HepG2 (cell line): Measurements from ENCODE around the gene CHMP1A. TPM values are rescaled to one million over a fixed set of nuclear protein-coding genes. Genes with fewer than 3 reads are reported as not detected.

Source experiments
- ARNT2 ChIP-seq: sonication (generic); formaldehyde crosslinking; IDR thresholded peaks from 2 replicates; pipeline ENCODE4 v1.8.0; 2022; ENCODE audit warnings: mild to moderate bottlenecking, low read depth, missing genetic modification reagents, moderate library complexity
- ASH2L ChIP-seq: fragments of 300-600, 200-600 bp; sonication (generic); IDR thresholded peaks from 2 replicates; pipeline ENCODE4 v1.7.0; 2017; ENCODE audit warnings: low read depth, mild to moderate bottlenecking, moderate library complexity, mixed read lengths, low read length; ENCODE audit not compliant: insufficient read length
- BORCS8-MEF2B ChIP-seq: sonication (generic); formaldehyde crosslinking; IDR thresholded peaks from 2 replicates; pipeline ENCODE4 v1.8.0; 2022; ENCODE audit warnings: mild to moderate bottlenecking, missing genetic modification reagents
- CHD2 ChIP-seq: IDR thresholded peaks from 2 replicates; pipeline ENCODE4 v1.6.1; 2011; ENCODE audit warnings: low read depth, low read length, improper control_type of control experiment
- MAFG ChIP-seq: sonication (generic); formaldehyde crosslinking; IDR thresholded peaks from 2 replicates; pipeline ENCODE4 v1.5.1; 2020; ENCODE audit warnings: mild to moderate bottlenecking, missing genetic modification reagents
- MEIS2 ChIP-seq: sonication (generic); formaldehyde crosslinking; IDR thresholded peaks from 2 replicates; pipeline ENCODE4 v1.9.0; 2021; ENCODE audit warnings: mild to moderate bottlenecking, missing genetic modification reagents
- MYNN ChIP-seq: sonication (generic); formaldehyde crosslinking; IDR thresholded peaks from 2 replicates; pipeline ENCODE4 v1.4.0; 2020; ENCODE audit warnings: mild to moderate bottlenecking, low read depth, missing genetic modification reagents
- NRL ChIP-seq: sonication (generic); formaldehyde crosslinking; IDR thresholded peaks from 2 replicates; pipeline ENCODE4 v1.5.0; 2020; ENCODE audit warnings: missing genetic modification reagents, mild to moderate bottlenecking, moderate library complexity, borderline replicate concordance
- PITX1 ChIP-seq: sonication (generic); formaldehyde crosslinking; IDR thresholded peaks from 2 replicates; pipeline ENCODE4 v1.5.1; 2020; ENCODE audit warnings: mild to moderate bottlenecking, missing genetic modification reagents
- SP1 ChIP-seq, 2 experiments: fragments of 450-650 bp in 1 of 2; sonication (generic) in 1 of 2; formaldehyde crosslinking in 1 of 2; IDR thresholded peaks; 2 replicates each; pipeline versions ENCODE4 v1.4.0 to v1.6.1; 2016 to 2020; ENCODE audit warnings: missing genetic modification reagents in 1 of 2
- TFAP4 ChIP-seq: sonication (generic); IDR thresholded peaks from 2 replicates; pipeline ENCODE4 v1.6.1; 2016; ENCODE audit warnings: low read depth, borderline replicate concordance
- ZBTB1 ChIP-seq: sonication (generic); formaldehyde crosslinking; IDR thresholded peaks from 2 replicates; pipeline ENCODE4 v1.4.0; 2020; ENCODE audit warnings: missing genetic modification reagents, borderline replicate concordance
- ZBTB7B ChIP-seq: sonication (generic); formaldehyde crosslinking; IDR thresholded peaks from 2 replicates; pipeline ENCODE4 v1.4.0; 2020; ENCODE audit warnings: missing genetic modification reagents
- ZFP36L1 ChIP-seq: sonication (generic); formaldehyde crosslinking; IDR thresholded peaks from 2 replicates; pipeline ENCODE4 v1.8.0; 2022; ENCODE audit warnings: mild to moderate bottlenecking, missing genetic modification reagents, moderate library complexity
- ZFX ChIP-seq: sonication (generic); formaldehyde crosslinking; IDR thresholded peaks from 2 replicates; pipeline ENCODE4 v1.4.0; 2020; ENCODE audit warnings: mild to moderate bottlenecking, low read depth, missing genetic modification reagents, moderate library complexity
- ZNF205 ChIP-seq: IDR thresholded peaks from 2 replicates; pipeline ENCODE4 v1.6.1; 2018; ENCODE audit warnings: missing biosample characterization, missing genetic modification reagents
- ZNF251 ChIP-seq: sonication (generic); formaldehyde crosslinking; IDR thresholded peaks from 2 replicates; pipeline ENCODE4 v1.9.0; 2021; ENCODE audit warnings: mild to moderate bottlenecking, missing genetic modification reagents
- ZNF331 ChIP-seq: sonication (generic); formaldehyde crosslinking; IDR thresholded peaks from 2 replicates; pipeline ENCODE4 v1.4.0; 2020; ENCODE audit warnings: missing genetic modification reagents
- polyA plus RNA-seq, 8 experiments: library from polyadenylated mRNA; depleted of rRNA in 3 of 8; stranded (reverse) in 7 of 8; unstranded in 1 of 8; fragments of >200 nt; fragmentation: Illumina TruSeq in 4 of 8; extraction: Trizol in 4 of 8; gene quantifications; 2 replicates each; pipeline versions ENCODE4 v1.2.1 to v1.2.3, GENCODE V29; 2011 to 2016; ENCODE audit warnings: low read depth in 4 of 8, missing spikeins in 1 of 8, mixed read lengths in 1 of 8; ENCODE audit not compliant: insufficient read depth in 1 of 8
- total RNA-seq, 5 experiments: library from RNA; depleted of rRNA; stranded (reverse); fragments of >200 nt; fragmentation: Illumina TruSeq; extraction: Trizol; gene quantifications; 2 replicates each; pipeline ENCODE4 v1.2.3, GENCODE V29; 2016; ENCODE audit warnings: low read depth in 1 of 5
- TF ChIP-seq, protein P1 (sequence below): sonication (generic); formaldehyde crosslinking; IDR thresholded peaks from 2 replicates; pipeline ENCODE4 v1.9.0; 2022; ENCODE audit warnings: missing genetic modification reagents, mild to moderate bottlenecking, borderline replicate concordance
- TF ChIP-seq, protein P2 (sequence below): IDR thresholded peaks from 2 replicates; pipeline ENCODE4 v1.4.0; 2020; ENCODE audit warnings: mild to moderate bottlenecking, missing genetic modification reagents

CHMP1A gene
- total and polyA plus RNA-seq, 2 of the 13 experiments (the other 11 are each of a cell fraction or from before 2014, with no cell fraction given) = 69.4 to 73.3 TPM

GRCh38 chr16:89693931-89694783 is 36.6 kb upstream of the CHMP1A start (continued):
- TF ChIP-seq ZFX (CRISPR knock-in tag) (peak; percentile 58), ZNF205 (CRISPR knock-in tag) (0 out of 2 replicates have a peak, but pooled peaks have one; percentile 17), PITX1 (peak; percentile 75; the same call in 1 of the 2 replicates), BORCS8-MEF2B (peak; percentile 60; the same call in 1 of the 2 replicates), ASH2L (peak; percentile 2), ZFP36L1 (CRISPR knock-in tag) (no peak), ZBTB7B (peak; percentile 82), ZNF251 (CRISPR knock-in tag) (0 out of 2 replicates have a peak, but pooled peaks have one; percentile 0), NRL (CRISPR knock-in tag) (no peak), SP1 (IDR thresholded peaks at IDR 0.05) (no peak), SP1 (CRISPR knock-in tag; IDR thresholded peaks at IDR 0.05) (no peak), CHD2 (no peak), MYNN (CRISPR knock-in tag) (0 out of 2 replicates have a peak, but pooled peaks have one; percentile 24), MEIS2 (CRISPR knock-in tag) (peak; percentile 78; the same call in 1 of the 2 replicates), ZBTB1 (CRISPR knock-in tag) (0 out of 2 replicates have a peak, but pooled peaks have one; percentile 66), TFAP4 (0 out of 2 replicates have a peak, but pooled peaks have one; percentile 6), ARNT2 (CRISPR knock-in tag) (peak; percentile 35; the same call in 1 of the 2 replicates), ZNF331 (CRISPR knock-in tag) (peak; percentile 24; the same call in 1 of the 2 replicates), MAFG (no peak)
- TF ChIP-seq, protein P1, sequence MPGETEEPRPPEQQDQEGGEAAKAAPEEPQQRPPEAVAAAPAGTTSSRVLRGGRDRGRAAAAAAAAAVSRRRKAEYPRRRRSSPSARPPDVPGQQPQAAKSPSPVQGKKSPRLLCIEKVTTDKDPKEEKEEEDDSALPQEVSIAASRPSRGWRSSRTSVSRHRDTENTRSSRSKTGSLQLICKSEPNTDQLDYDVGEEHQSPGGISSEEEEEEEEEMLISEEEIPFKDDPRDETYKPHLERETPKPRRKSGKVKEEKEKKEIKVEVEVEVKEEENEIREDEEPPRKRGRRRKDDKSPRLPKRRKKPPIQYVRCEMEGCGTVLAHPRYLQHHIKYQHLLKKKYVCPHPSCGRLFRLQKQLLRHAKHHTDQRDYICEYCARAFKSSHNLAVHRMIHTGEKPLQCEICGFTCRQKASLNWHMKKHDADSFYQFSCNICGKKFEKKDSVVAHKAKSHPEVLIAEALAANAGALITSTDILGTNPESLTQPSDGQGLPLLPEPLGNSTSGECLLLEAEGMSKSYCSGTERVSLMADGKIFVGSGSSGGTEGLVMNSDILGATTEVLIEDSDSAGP (CRISPR knock-in tag) = peak; percentile 58; the same call in 1 of the 2 replicates
- TF ChIP-seq, protein P2, sequence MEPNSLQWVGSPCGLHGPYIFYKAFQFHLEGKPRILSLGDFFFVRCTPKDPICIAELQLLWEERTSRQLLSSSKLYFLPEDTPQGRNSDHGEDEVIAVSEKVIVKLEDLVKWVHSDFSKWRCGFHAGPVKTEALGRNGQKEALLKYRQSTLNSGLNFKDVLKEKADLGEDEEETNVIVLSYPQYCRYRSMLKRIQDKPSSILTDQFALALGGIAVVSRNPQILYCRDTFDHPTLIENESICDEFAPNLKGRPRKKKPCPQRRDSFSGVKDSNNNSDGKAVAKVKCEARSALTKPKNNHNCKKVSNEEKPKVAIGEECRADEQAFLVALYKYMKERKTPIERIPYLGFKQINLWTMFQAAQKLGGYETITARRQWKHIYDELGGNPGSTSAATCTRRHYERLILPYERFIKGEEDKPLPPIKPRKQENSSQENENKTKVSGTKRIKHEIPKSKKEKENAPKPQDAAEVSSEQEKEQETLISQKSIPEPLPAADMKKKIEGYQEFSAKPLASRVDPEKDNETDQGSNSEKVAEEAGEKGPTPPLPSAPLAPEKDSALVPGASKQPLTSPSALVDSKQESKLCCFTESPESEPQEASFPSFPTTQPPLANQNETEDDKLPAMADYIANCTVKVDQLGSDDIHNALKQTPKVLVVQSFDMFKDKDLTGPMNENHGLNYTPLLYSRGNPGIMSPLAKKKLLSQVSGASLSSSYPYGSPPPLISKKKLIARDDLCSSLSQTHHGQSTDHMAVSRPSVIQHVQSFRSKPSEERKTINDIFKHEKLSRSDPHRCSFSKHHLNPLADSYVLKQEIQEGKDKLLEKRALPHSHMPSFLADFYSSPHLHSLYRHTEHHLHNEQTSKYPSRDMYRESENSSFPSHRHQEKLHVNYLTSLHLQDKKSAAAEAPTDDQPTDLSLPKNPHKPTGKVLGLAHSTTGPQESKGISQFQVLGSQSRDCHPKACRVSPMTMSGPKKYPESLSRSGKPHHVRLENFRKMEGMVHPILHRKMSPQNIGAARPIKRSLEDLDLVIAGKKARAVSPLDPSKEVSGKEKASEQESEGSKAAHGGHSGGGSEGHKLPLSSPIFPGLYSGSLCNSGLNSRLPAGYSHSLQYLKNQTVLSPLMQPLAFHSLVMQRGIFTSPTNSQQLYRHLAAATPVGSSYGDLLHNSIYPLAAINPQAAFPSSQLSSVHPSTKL (CRISPR knock-in tag) = peak; percentile 73
